Neural cell (in vitro differentiated cells): ENCODE data around the gene CNKSR2. TPM values are rescaled to one million over a fixed set of nuclear protein-coding genes. Genes with fewer than 3 reads are reported as not detected.

Experiments
- H2AFZ ChIP-seq: fragments of 200-600, 300-800 bp; sonication (generic), shearing (Covaris generic); 2 replicates; pipeline ENCODE4 v1.6.0; 2014; ENCODE audit warnings: low read depth, mild to moderate bottlenecking, antibody characterized with exemption, low read length, moderate library complexity
- H3F3A ChIP-seq: fragments of 200-600 bp; shearing (Covaris generic); 2 replicates; pipeline ENCODE4 v1.6.1; 2016; ENCODE audit warnings: mild to moderate bottlenecking, moderate library complexity, mixed read lengths, antibody characterized with exemption, low read length; ENCODE audit not compliant: insufficient read depth, poor library complexity, severe bottlenecking
- H3K27ac ChIP-seq: fragments of 200-600, 300-800 bp; sonication (generic), shearing (Covaris generic); 2 replicates; pipeline ENCODE4 v1.5.1; 2014; ENCODE audit warnings: mild to moderate bottlenecking, low read length, moderate library complexity
- H3K27me3 ChIP-seq: fragments of 300-800, 200-600 bp; sonication (generic), shearing (Covaris generic); 2 replicates; pipeline ENCODE4 v1.6.0; 2014; ENCODE audit warnings: mild to moderate bottlenecking, low read depth, low read length, moderate library complexity; ENCODE audit not compliant: insufficient read depth
- H3K36me3 ChIP-seq: fragments of 300-800, 200-600 bp; sonication (generic), shearing (Covaris generic); 2 replicates; pipeline ENCODE4 v1.5.1; 2014; ENCODE audit warnings: mild to moderate bottlenecking, antibody characterized with exemption, low read length, moderate library complexity; ENCODE audit not compliant: insufficient read depth
- H3K4me2 ChIP-seq: fragments of 300-800, 200-600 bp; sonication (generic), shearing (Covaris generic); 2 replicates; pipeline ENCODE4 v1.6.0; 2014; ENCODE audit warnings: mild to moderate bottlenecking, low read length
- H3K4me3 ChIP-seq: fragments of 300-800, 200-600 bp; sonication (generic), shearing (Covaris generic); 2 replicates; pipeline ENCODE4 v1.5.1; 2014; ENCODE audit warnings: mild to moderate bottlenecking, low read length, moderate library complexity
- H3K79me2 ChIP-seq: fragments of 200-600 bp; shearing (Covaris generic); replicated peaks from 2 replicates; pipeline ENCODE4 v1.6.0; 2014; ENCODE audit warnings: mild to moderate bottlenecking, low read length, moderate library complexity; ENCODE audit not compliant: insufficient read depth
- H3K9ac ChIP-seq: fragments of 300-800, 200-600 bp; sonication (generic), shearing (Covaris generic); 2 replicates; pipeline ENCODE4 v1.6.1; 2016; ENCODE audit warnings: mild to moderate bottlenecking, low read length, mixed read lengths
- H3K9me2 ChIP-seq: fragments of 200-600 bp; shearing (Covaris generic); 2 replicates; pipeline ENCODE4 v1.6.1; 2016; ENCODE audit warnings: mild to moderate bottlenecking, low read length, mixed read lengths; ENCODE audit not compliant: insufficient read depth
- H3K9me3 ChIP-seq: fragments of 200-600, 300-800 bp; sonication (generic), shearing (Covaris generic); 2 replicates; pipeline ENCODE4 v1.6.1; 2016; ENCODE audit warnings: mild to moderate bottlenecking, mixed run types, low read length, moderate library complexity, mixed read lengths
- H4K20me1 ChIP-seq: fragments of 200-600 bp; shearing (Covaris generic); 2 replicates; pipeline ENCODE4 v1.6.1; 2016; ENCODE audit warnings: mild to moderate bottlenecking, mixed run types; ENCODE audit not compliant: insufficient read depth
- CTCF ChIP-seq: fragments of 450-650 bp; IDR thresholded peaks from 2 replicates; pipeline ENCODE4 v1.5.1; 2014; ENCODE audit warnings: antibody characterized with exemption, mild to moderate bottlenecking, moderate library complexity; ENCODE audit not compliant: poor library complexity, severe bottlenecking
- EP300 ChIP-seq: fragments of 450-650 bp; conservative IDR thresholded peaks from 2 replicates; pipeline ENCODE4 v1.6.1; 2014; ENCODE audit warnings: antibody characterized with exemption, mild to moderate bottlenecking, moderate library complexity; ENCODE audit not compliant: poor library complexity, severe bottlenecking
- EZH2 ChIP-seq: fragments of 200-600, 300-800 bp; shearing (Covaris generic), sonication (generic); IDR thresholded peaks from 2 replicates; pipeline ENCODE4 v1.6.1; 2014; ENCODE audit warnings: antibody characterized with exemption, low read length, borderline replicate concordance, mild to moderate bottlenecking; ENCODE audit not compliant: insufficient read depth, poor library complexity, severe bottlenecking
- MXI1 ChIP-seq: fragments of 450-650 bp; conservative IDR thresholded peaks from 2 replicates; pipeline ENCODE4 v1.6.1; 2014; ENCODE audit warnings: antibody characterized with exemption, mild to moderate bottlenecking; ENCODE audit not compliant: poor library complexity, severe bottlenecking
- POLR2AphosphoS5 ChIP-seq: IDR thresholded peaks from 2 replicates; pipeline ENCODE4 v1.6.1; 2012
- RAD21 ChIP-seq: fragments of 450-650 bp; conservative IDR thresholded peaks from 2 replicates; pipeline ENCODE4 v1.6.1; 2014; ENCODE audit warnings: antibody characterized with exemption, mild to moderate bottlenecking, moderate library complexity
- REST ChIP-seq: IDR thresholded peaks from 2 replicates; pipeline ENCODE4 v1.6.1; 2012; ENCODE audit warnings: borderline replicate concordance
- SMC3 ChIP-seq: fragments of 450-650 bp; conservative IDR thresholded peaks from 2 replicates; pipeline ENCODE4 v1.6.1; 2014; ENCODE audit warnings: antibody characterized with exemption, mild to moderate bottlenecking, moderate library complexity; ENCODE audit not compliant: poor library complexity
- TAF1 ChIP-seq: IDR thresholded peaks from 2 replicates; pipeline ENCODE4 v1.6.1; 2012; ENCODE audit warnings: low read depth
- polyA plus RNA-seq: library from polyadenylated mRNA; depleted of rRNA; stranded (reverse); fragments of >200 nt; gene quantifications from 2 replicates; pipeline ENCODE4 v1.2.3, GENCODE V29; 2014

CNKSR2 gene
- polyA plus RNA-seq, 1 donor from 2014 or later, result 31.1 TPM

DNA sequence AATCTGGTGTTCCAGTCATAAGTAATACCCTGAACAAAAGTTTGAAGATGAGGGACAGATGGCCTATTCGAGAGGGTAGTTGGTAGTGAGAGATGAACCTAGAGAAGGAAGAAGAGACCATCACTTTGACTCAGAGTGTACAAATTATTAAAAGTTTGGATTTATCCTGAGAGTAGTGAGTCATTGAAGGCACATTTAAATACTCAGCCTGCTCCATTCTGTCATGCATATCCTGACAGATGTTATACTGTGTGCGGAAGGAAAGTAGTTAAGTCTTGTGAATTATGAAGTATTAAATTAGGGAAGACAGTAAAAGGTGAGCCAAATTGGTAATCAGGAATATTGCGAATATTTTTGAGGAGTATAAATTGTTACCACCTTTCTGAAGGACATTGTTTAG lies 190.8 kb downstream of the CNKSR2 start:
- Histone ChIP-seq H4K20me1 (no peaks in the 10 kb centered on the region), H3K27ac (no peak overlapping the region), H2AFZ (no peak overlapping the region), H3K36me3 (no peaks in the 10 kb centered on the region), H3K4me2 (no peak overlapping the region), H3K4me3 (no peak overlapping the region), H3K27me3 (no peaks in the 10 kb centered on the region), H3K79me2 (no peaks in the 10 kb centered on the region), H3K9me2 (no peaks in the 10 kb centered on the region), H3F3A (no peaks in the 10 kb centered on the region), H3K9me3 (no peaks in the 10 kb centered on the region), H3K9ac (no peak overlapping the region)
- TF ChIP-seq EZH2 (no peak), RAD21 (no peak), MXI1 (no peak), CTCF (no peak), TAF1 (no peak), POLR2AphosphoS5 (no peak), REST (no peak), SMC3 (no peak)

DNA sequence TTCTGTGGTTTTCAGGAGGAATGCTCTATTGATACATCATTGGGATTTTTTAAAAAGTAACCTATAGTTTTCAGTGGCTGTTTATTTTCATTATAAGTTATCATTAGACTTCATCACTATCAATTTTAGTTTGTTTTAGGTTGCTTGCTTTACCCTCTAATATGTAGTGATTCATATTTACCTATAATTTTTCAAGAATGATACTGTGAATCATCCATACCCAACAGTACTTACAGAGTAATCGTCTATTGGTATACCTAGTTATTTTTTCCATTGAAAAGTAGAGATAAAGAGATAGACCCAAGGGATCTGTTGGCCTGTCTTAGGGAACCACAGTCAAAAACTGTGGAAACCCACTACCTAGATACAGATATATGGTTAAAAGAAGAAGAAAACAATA lies 200.6 kb downstream of the CNKSR2 start:
- no peaks in the 10 kb centered on the region for H3F3A ChIP-seq
- no peak for TF ChIP-seq POLR2AphosphoS5
- no peak for TF ChIP-seq TAF1
- no peak for TF ChIP-seq EP300
- no peak for TF ChIP-seq EZH2
- no peak for TF ChIP-seq REST
- no peak for TF ChIP-seq MXI1
- no peak for TF ChIP-seq SMC3
- TF ChIP-seq CTCF, result no peak
- TF ChIP-seq RAD21, result no peak
- no peaks in the 10 kb centered on the region for H3K36me3 ChIP-seq
- H2AFZ ChIP-seq, result no peak overlapping the region
- H4K20me1 ChIP-seq, result no peaks in the 10 kb centered on the region
- H3K9me3 ChIP-seq, result no peaks in the 10 kb centered on the region
- H3K79me2 ChIP-seq, result no peaks in the 10 kb centered on the region
- H3K9me2 ChIP-seq, result no peaks in the 10 kb centered on the region
- H3K9ac ChIP-seq, result no peak overlapping the region
- no peak overlapping the region for H3K4me3 ChIP-seq
- no peaks in the 10 kb centered on the region for H3K27me3 ChIP-seq
- H3K27ac ChIP-seq, result no peak overlapping the region
- H3K4me2 ChIP-seq, result no peak overlapping the region
